HG02623 (cell line): ENCODE data around the gene YY1.
"Not testable (repeated sequence)": the region's sequence is repeated elsewhere in the genome, so short reads cannot be mapped to it uniquely, and the experiment has no call there.

Experiments
- ATAC-seq: cut with Tn5 transposase; IDR thresholded peaks from one replicate; pipeline ENCODE4 v1.9.1; 2021; ENCODE audit warnings: moderate library complexity; ENCODE audit not compliant: unreplicated experiment

The YY1 gene

GRCh38 chr14:100238419-100239210, at the start of gene YY1:
YY1 (plus strand) TSS chr14:100239144; CDS start chr14:100239245, 101 bp downstream.
- peak; percentile 69 for ATAC-seq

- no peak for ATAC-seq
Measured at GRCh38 chr14:100190126-100190525, 48.8 kb upstream of the YY1 start.

- no peak for ATAC-seq
Measured at GRCh38 chr14:100191584-100192249, 47.2 kb upstream of the YY1 start.

GRCh38 chr14:100192250-100192671, 46.7 kb upstream of the YY1 start:
- no peak for ATAC-seq

GRCh38 chr14:100192672-100193416, 46.1 kb upstream of the YY1 start:
- ATAC-seq: peak; percentile 98

GRCh38 chr14:100193417-100194357, 45.3 kb upstream of the YY1 start:
- no peak for ATAC-seq

GRCh38 chr14:100199240-100199860, 39.6 kb upstream of the YY1 start:
- ATAC-seq: no peak

- no peak for ATAC-seq
Measured at GRCh38 chr14:100200311-100200710, 38.6 kb upstream of the YY1 start.

GRCh38 chr14:100201701-100202100, 37.2 kb upstream of the YY1 start:
- no peak for ATAC-seq

GRCh38 chr14:100202712-100203111, 36.2 kb upstream of the YY1 start:
- no peak for ATAC-seq

GRCh38 chr14:100203146-100203545, 35.8 kb upstream of the YY1 start:
- ATAC-seq: no peak

GRCh38 chr14:100203962-100204834, 34.7 kb upstream of the YY1 start:
- no peak for ATAC-seq

- not testable (repeated sequence) for ATAC-seq
Measured at GRCh38 chr14:100204835-100205167, 34.1 kb upstream of the YY1 start.

GRCh38 chr14:100207588-100207987, 31.4 kb upstream of the YY1 start:
- not testable (repeated sequence) for ATAC-seq

GRCh38 chr14:100208136-100208535, 30.8 kb upstream of the YY1 start:
- not testable (repeated sequence) for ATAC-seq

GRCh38 chr14:100211366-100211765, 27.6 kb upstream of the YY1 start:
- no peak for ATAC-seq

- ATAC-seq: no peak
Measured at GRCh38 chr14:100211893-100212292, 27.1 kb upstream of the YY1 start.

- ATAC-seq: no peak
Measured at GRCh38 chr14:100212476-100213333, 26.2 kb upstream of the YY1 start.
